ENCODE data around the gene FLRT3.

FLRT3 gene

GRCh38 chr20:14313341-14314020 lies 23.9 kb downstream of the FLRT3 start:
- FAIRE-seq, result no peak

GRCh38 chr20:14312001-14312400 lies 25.4 kb downstream of the FLRT3 start:
- no peak for FAIRE-seq

GRCh38 chr20:14310977-14311627 lies 26.3 kb downstream of the FLRT3 start:
- FAIRE-seq, result no peak

DNA sequence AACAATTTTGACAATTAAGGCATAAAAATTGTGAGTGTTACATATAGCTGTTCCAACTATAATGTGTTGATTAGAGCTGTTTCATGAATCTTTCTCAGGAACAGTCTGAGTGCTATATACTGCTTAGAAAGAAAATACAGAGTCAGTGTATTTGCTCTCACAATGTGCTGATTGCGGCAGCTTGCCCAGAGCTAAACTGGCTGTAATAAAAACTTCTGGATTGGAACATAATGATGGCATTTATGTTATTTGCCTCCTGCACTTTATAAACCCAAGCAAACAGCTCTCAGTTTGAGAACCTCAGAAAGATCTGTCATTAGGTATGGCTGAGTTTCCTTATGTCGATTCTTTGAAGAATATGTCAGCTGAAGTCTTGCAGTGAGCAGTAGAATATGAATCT lies 29.5 kb downstream of the FLRT3 start:
- FAIRE-seq, result no peak

DNA sequence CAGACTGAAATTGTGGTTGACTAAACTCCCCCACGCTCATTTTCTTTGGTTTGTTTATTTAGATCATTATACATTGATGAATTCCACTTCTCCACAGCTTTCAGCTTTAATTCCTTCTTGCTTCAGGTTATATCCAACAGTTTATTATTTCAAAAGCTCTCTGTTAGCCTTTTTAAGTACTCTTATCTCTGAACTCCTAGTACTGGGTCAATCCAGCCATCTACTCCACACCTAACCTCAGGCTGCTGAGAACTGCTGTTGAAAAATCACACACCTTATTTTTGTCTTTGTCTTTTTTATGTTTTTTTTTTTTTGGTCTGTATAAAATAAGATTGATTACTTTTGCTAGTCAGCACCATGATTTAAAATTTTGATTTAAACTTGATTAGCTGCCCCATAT lies 32.9 kb downstream of the FLRT3 start:
- FAIRE-seq, result no peak

DNA sequence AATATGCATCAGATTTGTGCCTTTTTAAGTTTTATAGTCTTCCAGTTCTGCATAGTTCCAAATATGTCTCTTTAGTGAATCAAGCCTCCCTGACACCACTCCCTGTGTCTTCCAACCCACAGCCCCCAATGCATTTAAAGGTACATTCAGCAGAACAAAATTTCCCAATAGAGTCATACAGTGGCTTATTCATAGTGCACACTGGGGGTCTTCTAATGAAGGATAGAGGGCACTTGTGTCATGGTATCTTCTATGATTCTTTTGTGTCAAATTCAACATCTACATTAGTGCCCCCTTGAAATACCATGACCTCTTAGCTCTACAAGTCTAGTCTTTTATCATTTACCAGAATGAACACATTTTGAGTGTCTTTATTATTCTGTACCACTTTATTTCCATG lies 33.8 kb downstream of the FLRT3 start:
- no peak for FAIRE-seq

- FAIRE-seq, result no peak
Observed at GRCh38 chr20:14303106-14303505, 34.3 kb downstream of the FLRT3 start.

DNA sequence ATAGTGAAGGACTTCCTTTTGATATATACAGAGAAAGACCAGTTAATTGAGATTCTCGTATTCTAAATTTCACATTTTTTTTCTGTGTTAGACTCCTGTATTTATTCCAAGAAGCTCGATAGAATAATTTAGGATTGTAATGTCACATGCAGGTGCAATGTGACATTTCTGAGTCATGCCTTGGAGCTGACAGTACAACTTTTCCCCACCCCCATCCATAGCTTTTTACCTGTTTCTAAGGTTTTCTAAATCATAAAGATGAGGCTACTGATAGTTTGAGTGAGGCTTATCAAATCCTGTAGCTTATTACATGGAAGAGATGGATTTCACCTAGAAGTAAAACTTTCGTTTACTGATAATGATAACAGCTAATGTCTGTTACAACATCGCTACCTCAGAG lies 37.6 kb downstream of the FLRT3 start:
- FAIRE-seq, result no peak

- no peak for FAIRE-seq
Observed at GRCh38 chr20:14295770-14296309, 41.6 kb downstream of the FLRT3 start.

DNA sequence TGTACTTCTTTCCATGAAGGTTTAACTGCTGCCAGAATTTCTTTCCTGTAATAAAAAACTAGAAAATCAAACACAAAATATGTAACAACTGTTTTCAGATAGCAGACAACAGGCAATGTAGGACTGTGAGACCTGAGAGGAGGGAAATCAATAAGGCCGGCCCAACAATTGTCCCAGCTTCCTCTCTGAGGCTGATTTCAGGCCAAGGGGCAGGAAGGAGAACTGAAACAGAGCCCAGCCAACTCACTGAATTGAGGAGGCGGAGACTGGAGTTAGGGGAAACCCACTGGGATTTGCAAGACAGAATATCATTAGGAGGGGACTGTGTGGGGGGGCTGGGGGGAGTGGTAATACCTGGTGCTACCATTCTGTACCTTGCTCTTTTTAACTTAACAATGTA lies 42.2 kb downstream of the FLRT3 start:
- no peak for FAIRE-seq

GRCh38 chr20:14291502-14291901 lies 45.9 kb downstream of the FLRT3 start:
- FAIRE-seq, result no peak

GRCh38 chr20:14288341-14289330 lies 48.8 kb downstream of the FLRT3 start:
- FAIRE-seq, result no peak

- FAIRE-seq, result no peak
Observed at GRCh38 chr20:14284443-14284842, 53.0 kb downstream of the FLRT3 start.

GRCh38 chr20:14282140-14282539 lies 55.3 kb downstream of the FLRT3 start:
- FAIRE-seq, result no peak

Measured in G401.6 (cell line).